HepG2 (cell line): ENCODE measurements around the gene PLXNC1. TPM values are rescaled to one million over a fixed set of nuclear protein-coding genes. Genes with fewer than 3 reads are reported as not detected.
A peak's percentile ranks its signal among the peaks of the same experiment; 100 is the strongest.

ENCODE experiments used
- ARID2 ChIP-seq: sonication (generic); formaldehyde crosslinking; IDR thresholded peaks from 2 replicates; pipeline ENCODE4 v1.8.1; 2022; ENCODE audit warnings: mild to moderate bottlenecking, missing genetic modification reagents, borderline replicate concordance
- ELF1 ChIP-seq: sonication (generic); formaldehyde crosslinking; IDR thresholded peaks from 2 replicates; pipeline ENCODE4 v1.4.0; 2020; ENCODE audit warnings: missing genetic modification reagents
- EP300 ChIP-seq, 3 experiments: sonication (generic) in 1 of 3; formaldehyde crosslinking in 1 of 3; IDR thresholded peaks; 2 replicates each; pipeline versions ENCODE4 v1.5.1 to v1.6.1; 2011 to 2020; ENCODE audit warnings: low read depth in 2 of 3, low read length in 2 of 3, borderline replicate concordance in 1 of 3, improper control_type of control experiment in 1 of 3, mild to moderate bottlenecking in 1 of 3, missing genetic modification reagents in 1 of 3, moderate library complexity in 1 of 3
- NCOA2 ChIP-seq: sonication (generic); formaldehyde crosslinking; IDR thresholded peaks from 2 replicates; pipeline ENCODE4 v1.8.0; 2022; ENCODE audit warnings: inconsistent platforms
- SALL1 ChIP-seq: sonication (generic); formaldehyde crosslinking; IDR thresholded peaks from 2 replicates; pipeline ENCODE4 v1.8.0; 2022; ENCODE audit warnings: mild to moderate bottlenecking, missing genetic modification reagents
- SOX5 ChIP-seq: IDR thresholded peaks from 2 replicates; pipeline ENCODE4 v1.6.1; 2016; ENCODE audit warnings: borderline replicate concordance
- TSC22D2 ChIP-seq: sonication (generic); formaldehyde crosslinking; IDR thresholded peaks from 2 replicates; pipeline ENCODE4 v1.5.1; 2020; ENCODE audit warnings: missing genetic modification reagents, mild to moderate bottlenecking, borderline replicate concordance
- ZC3H13 ChIP-seq: sonication (generic); formaldehyde crosslinking; IDR thresholded peaks from 2 replicates; pipeline ENCODE4 v1.8.1; 2023; ENCODE audit warnings: mild to moderate bottlenecking, missing genetic modification reagents, moderate library complexity
- ZNF264 ChIP-seq: sonication (generic); formaldehyde crosslinking; IDR thresholded peaks from 2 replicates; pipeline ENCODE4 v1.4.0; 2020; ENCODE audit warnings: missing genetic modification reagents
- ZNF552 ChIP-seq: sonication (generic); formaldehyde crosslinking; IDR thresholded peaks from 2 replicates; pipeline ENCODE4 v1.9.0; 2022; ENCODE audit warnings: missing genetic modification reagents, mild to moderate bottlenecking, borderline replicate concordance
- ZNF615 ChIP-seq: sonication (generic); formaldehyde crosslinking; IDR thresholded peaks from 2 replicates; pipeline ENCODE4 v1.5.0; 2020; ENCODE audit warnings: mild to moderate bottlenecking, missing genetic modification reagents, borderline replicate concordance
- ZNF747 ChIP-seq: sonication (generic); formaldehyde crosslinking; IDR thresholded peaks from 2 replicates; pipeline ENCODE4 v1.8.1; 2023; ENCODE audit warnings: missing genetic modification reagents, mild to moderate bottlenecking, borderline replicate concordance
- ZNF749 ChIP-seq: sonication (generic); formaldehyde crosslinking; IDR thresholded peaks from 2 replicates; pipeline ENCODE4 v1.8.0; 2022; ENCODE audit warnings: mild to moderate bottlenecking, missing genetic modification reagents, moderate library complexity, borderline replicate concordance
- ZNF776 ChIP-seq: sonication (generic); formaldehyde crosslinking; IDR thresholded peaks from 2 replicates; pipeline ENCODE4 v1.4.0; 2020; ENCODE audit warnings: mild to moderate bottlenecking, missing genetic modification reagents
- ZNF792 ChIP-seq: IDR thresholded peaks from 2 replicates; pipeline ENCODE4 v1.6.1; 2016
- polyA plus RNA-seq, 8 experiments: library from polyadenylated mRNA; depleted of rRNA in 3 of 8; stranded (reverse) in 7 of 8; unstranded in 1 of 8; fragments of >200 nt; fragmentation: Illumina TruSeq in 4 of 8; extraction: Trizol in 4 of 8; gene quantifications; 2 replicates each; pipeline versions ENCODE4 v1.2.1 to v1.2.3, GENCODE V29; 2011 to 2016; ENCODE audit warnings: low read depth in 4 of 8, missing spikeins in 1 of 8, mixed read lengths in 1 of 8; ENCODE audit not compliant: insufficient read depth in 1 of 8
- total RNA-seq, 5 experiments: library from RNA; depleted of rRNA; stranded (reverse); fragments of >200 nt; fragmentation: Illumina TruSeq; extraction: Trizol; gene quantifications; 2 replicates each; pipeline ENCODE4 v1.2.3, GENCODE V29; 2016; ENCODE audit warnings: low read depth in 1 of 5
- TF ChIP-seq, protein P1 (sequence below): sonication (generic); formaldehyde crosslinking; IDR thresholded peaks from 2 replicates; pipeline ENCODE4 v1.5.1; 2020; ENCODE audit warnings: missing genetic modification reagents, mild to moderate bottlenecking, borderline replicate concordance
- TF ChIP-seq, protein P2 (sequence below): sonication (generic); formaldehyde crosslinking; IDR thresholded peaks from 2 replicates; pipeline ENCODE4; 2020; ENCODE audit warnings: missing genetic modification reagents, mild to moderate bottlenecking, borderline replicate concordance
- TF ChIP-seq, protein P3 (sequence below): IDR thresholded peaks from 2 replicates; pipeline ENCODE4 v1.4.0; 2020; ENCODE audit warnings: mild to moderate bottlenecking, missing genetic modification reagents

Gene PLXNC1
- total and polyA plus RNA-seq, 2 of the 13 experiments (the other 11 are each of a cell fraction or from before 2014, with no cell fraction given), result 6.6 to 11.2 TPM

GRCh38 chr12:94101738-94102660 is 46.4 kb upstream of the PLXNC1 start (continued):
- TF ChIP-seq ZNF615, result no peak
- no peak; the same call in none of the 2 replicates for TF ChIP-seq SALL1 (CRISPR knock-in tag)
- TF ChIP-seq TSC22D2 (CRISPR knock-in tag), result no peak
- no peak for TF ChIP-seq ZNF776
- TF ChIP-seq ARID2 (CRISPR knock-in tag), result no peak
- no peak for TF ChIP-seq EP300 (IDR thresholded peaks at IDR 0.05; ENCODE audit: low read depth in 2 of 2, low read length in 2 of 2)
- no peak for TF ChIP-seq EP300 (CRISPR knock-in tag; IDR thresholded peaks at IDR 0.05; ENCODE audit: borderline replicate concordance)
- no peak for TF ChIP-seq ZNF552
- TF ChIP-seq, protein P1, sequence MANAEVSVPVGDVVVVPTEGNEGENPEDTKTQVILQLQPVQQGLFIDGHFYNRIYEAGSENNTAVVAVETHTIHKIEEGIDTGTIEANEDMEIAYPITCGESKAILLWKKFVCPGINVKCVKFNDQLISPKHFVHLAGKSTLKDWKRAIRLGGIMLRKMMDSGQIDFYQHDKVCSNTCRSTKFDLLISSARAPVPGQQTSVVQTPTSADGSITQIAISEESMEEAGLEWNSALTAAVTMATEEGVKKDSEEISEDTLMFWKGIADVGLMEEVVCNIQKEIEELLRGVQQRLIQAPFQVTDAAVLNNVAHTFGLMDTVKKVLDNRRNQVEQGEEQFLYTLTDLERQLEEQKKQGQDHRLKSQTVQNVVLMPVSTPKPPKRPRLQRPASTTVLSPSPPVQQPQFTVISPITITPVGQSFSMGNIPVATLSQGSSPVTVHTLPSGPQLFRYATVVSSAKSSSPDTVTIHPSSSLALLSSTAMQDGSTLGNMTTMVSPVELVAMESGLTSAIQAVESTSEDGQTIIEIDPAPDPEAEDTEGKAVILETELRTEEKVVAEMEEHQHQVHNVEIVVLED, result 0 out of 2 replicates have a peak, but pooled peaks have one; percentile 16
- TF ChIP-seq ZNF747 (CRISPR knock-in tag), result no peak
- TF ChIP-seq, protein P2, sequence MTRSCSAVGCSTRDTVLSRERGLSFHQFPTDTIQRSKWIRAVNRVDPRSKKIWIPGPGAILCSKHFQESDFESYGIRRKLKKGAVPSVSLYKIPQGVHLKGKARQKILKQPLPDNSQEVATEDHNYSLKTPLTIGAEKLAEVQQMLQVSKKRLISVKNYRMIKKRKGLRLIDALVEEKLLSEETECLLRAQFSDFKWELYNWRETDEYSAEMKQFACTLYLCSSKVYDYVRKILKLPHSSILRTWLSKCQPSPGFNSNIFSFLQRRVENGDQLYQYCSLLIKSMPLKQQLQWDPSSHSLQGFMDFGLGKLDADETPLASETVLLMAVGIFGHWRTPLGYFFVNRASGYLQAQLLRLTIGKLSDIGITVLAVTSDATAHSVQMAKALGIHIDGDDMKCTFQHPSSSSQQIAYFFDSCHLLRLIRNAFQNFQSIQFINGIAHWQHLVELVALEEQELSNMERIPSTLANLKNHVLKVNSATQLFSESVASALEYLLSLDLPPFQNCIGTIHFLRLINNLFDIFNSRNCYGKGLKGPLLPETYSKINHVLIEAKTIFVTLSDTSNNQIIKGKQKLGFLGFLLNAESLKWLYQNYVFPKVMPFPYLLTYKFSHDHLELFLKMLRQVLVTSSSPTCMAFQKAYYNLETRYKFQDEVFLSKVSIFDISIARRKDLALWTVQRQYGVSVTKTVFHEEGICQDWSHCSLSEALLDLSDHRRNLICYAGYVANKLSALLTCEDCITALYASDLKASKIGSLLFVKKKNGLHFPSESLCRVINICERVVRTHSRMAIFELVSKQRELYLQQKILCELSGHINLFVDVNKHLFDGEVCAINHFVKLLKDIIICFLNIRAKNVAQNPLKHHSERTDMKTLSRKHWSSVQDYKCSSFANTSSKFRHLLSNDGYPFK (CRISPR knock-in tag), result 0 out of 2 replicates have a peak, but pooled peaks have one; percentile 5
- TF ChIP-seq ZNF792, result 0 out of 2 replicates have a peak, but pooled peaks have one; percentile 21
- TF ChIP-seq, protein P3, sequence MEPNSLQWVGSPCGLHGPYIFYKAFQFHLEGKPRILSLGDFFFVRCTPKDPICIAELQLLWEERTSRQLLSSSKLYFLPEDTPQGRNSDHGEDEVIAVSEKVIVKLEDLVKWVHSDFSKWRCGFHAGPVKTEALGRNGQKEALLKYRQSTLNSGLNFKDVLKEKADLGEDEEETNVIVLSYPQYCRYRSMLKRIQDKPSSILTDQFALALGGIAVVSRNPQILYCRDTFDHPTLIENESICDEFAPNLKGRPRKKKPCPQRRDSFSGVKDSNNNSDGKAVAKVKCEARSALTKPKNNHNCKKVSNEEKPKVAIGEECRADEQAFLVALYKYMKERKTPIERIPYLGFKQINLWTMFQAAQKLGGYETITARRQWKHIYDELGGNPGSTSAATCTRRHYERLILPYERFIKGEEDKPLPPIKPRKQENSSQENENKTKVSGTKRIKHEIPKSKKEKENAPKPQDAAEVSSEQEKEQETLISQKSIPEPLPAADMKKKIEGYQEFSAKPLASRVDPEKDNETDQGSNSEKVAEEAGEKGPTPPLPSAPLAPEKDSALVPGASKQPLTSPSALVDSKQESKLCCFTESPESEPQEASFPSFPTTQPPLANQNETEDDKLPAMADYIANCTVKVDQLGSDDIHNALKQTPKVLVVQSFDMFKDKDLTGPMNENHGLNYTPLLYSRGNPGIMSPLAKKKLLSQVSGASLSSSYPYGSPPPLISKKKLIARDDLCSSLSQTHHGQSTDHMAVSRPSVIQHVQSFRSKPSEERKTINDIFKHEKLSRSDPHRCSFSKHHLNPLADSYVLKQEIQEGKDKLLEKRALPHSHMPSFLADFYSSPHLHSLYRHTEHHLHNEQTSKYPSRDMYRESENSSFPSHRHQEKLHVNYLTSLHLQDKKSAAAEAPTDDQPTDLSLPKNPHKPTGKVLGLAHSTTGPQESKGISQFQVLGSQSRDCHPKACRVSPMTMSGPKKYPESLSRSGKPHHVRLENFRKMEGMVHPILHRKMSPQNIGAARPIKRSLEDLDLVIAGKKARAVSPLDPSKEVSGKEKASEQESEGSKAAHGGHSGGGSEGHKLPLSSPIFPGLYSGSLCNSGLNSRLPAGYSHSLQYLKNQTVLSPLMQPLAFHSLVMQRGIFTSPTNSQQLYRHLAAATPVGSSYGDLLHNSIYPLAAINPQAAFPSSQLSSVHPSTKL (CRISPR knock-in tag), result peak; percentile 48; the same call in 1 of the 2 replicates
- 0 out of 2 replicates have a peak, but pooled peaks have one; percentile 13 for TF ChIP-seq NCOA2 (CRISPR knock-in tag)
- no peak for TF ChIP-seq ZC3H13 (CRISPR knock-in tag)
- peak; percentile 33; the same call in 1 of the 2 replicates for TF ChIP-seq ELF1
- peak; percentile 50; the same call in 1 of the 2 replicates for TF ChIP-seq SOX5 (CRISPR knock-in tag)
- 0 out of 2 replicates have a peak, but pooled peaks have one; percentile 33 for TF ChIP-seq ZNF264 (CRISPR knock-in tag)
- no peak for TF ChIP-seq ZNF749 (CRISPR knock-in tag)
